HG02973 (cell line): ENCODE data around the gene GPR78.

Experiments used
- ATAC-seq: cut with Tn5 transposase; IDR thresholded peaks from one replicate; pipeline ENCODE4 v1.9.1; 2021; ENCODE audit warnings: moderate library complexity; ENCODE audit not compliant: unreplicated experiment

Gene GPR78

GRCh38 chr4:8545439-8545765 is 34.8 kb upstream of the GPR78 start:
- ATAC-seq: no peak

DNA sequence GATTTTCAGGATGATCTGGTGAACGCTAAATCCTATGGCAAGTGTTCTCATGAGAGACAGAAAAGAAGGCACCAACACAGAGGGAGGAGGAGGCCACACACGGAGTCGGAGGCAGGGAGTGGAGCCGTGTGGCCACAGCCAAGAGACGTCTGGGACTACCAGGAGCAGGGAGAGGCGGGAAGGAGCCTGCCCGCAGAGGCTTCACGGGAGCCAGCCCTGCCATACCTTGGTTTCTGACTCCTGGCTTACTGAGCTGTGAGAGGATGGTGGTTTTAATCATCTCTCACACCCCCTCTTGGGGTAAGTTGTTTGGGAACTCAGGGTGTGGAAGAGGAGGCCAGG is 33.5 kb upstream of the GPR78 start:
- ATAC-seq: no peak

- no peak for ATAC-seq
Observed at GRCh38 chr4:8547108-8547911, 32.9 kb upstream of the GPR78 start.

- ATAC-seq: no peak
Observed at GRCh38 chr4:8547912-8548730, 32.1 kb upstream of the GPR78 start.

- ATAC-seq: no peak
Observed at GRCh38 chr4:8548731-8549351, 31.4 kb upstream of the GPR78 start.

DNA sequence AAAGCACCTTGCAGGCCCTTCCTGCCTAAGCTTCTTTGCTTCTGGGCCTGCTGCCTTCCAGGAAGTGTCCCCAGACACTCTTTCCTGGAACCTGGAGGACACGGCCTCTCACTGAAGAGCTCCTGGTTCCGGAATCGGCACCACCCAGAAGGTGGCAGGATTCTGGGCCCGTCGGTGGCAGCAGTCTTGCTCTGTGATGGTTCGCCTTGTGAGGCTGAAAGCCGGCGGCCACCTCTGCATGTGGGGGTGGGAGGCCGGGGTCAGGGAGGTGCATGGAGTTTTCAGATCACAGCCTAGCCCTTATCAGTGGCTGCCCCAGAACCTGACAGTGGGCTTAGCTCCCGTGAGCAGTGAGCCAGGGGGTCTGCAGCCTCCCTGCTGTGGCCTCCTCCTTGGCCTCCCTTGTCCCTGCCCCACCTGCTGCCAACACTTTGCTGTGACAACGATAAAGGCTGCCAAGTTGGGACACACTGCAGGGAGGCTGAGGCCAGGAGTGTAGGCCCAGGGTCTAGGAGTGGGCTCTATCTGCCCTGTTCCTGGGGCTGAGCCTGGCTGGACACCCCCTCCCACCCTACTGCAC is 30.8 kb upstream of the GPR78 start:
- ATAC-seq: no peak

DNA sequence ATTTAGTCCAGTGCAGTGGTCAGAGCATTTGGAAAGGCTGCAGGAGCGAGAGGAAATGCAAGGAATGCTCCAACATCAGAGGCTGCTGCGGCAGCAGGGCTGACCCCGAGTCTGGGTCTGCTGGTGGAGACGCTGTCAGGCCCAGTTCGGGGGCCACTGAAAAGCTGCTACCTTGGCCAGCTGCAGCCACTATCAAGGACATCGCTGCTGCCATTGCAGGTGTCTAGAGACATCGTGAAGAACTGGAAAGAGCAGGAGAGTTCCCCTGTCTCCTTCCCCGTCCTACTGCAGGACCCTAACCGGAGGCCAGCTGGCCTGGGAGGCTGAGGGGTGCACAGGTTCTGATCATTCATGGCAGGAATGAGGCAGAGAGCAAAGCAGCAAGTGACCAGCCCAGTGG is 29.5 kb upstream of the GPR78 start:
- ATAC-seq: no peak

- no peak for ATAC-seq
Observed at GRCh38 chr4:8552024-8552423, 28.2 kb upstream of the GPR78 start.

DNA sequence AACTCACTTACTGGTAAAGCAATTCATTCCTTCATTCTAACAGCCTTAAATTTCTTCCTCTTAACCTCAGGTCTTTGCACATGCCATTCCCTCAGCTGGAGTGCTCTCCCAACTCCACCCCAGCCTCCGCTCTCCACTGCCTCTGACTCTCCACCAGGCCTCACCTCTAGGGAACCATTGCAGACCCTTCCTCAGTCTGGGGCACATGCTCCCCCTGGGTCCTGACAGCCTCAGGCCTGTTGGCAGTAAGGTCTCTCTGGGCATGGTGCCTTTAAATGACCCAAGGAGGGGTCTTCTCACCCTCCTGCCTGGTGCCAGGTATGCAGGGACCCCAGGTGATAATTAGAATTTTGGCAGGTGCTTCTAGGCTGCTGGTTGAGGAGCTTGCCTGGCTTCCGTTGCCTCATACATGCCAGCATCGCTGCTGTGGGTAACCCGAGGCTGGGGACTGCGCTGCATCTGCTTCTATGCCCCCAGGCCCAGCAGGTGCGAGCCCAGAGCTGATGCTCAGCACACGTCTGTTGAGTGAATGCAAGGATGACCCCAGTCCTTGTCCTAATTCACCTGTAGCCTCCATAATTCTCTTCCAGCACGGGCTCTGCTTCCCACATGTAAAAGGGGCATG is 27.5 kb upstream of the GPR78 start:
- ATAC-seq: no peak

GRCh38 chr4:8553216-8553615 is 27.0 kb upstream of the GPR78 start:
- no peak for ATAC-seq

- no peak for ATAC-seq
Observed at GRCh38 chr4:8553991-8554405, 26.2 kb upstream of the GPR78 start.

GRCh38 chr4:8554555-8555100 is 25.6 kb upstream of the GPR78 start:
- no peak for ATAC-seq

GRCh38 chr4:8555716-8556115 is 24.5 kb upstream of the GPR78 start:
- ATAC-seq: no peak

- no peak for ATAC-seq
Observed at GRCh38 chr4:8556341-8557150, 23.6 kb upstream of the GPR78 start.

DNA sequence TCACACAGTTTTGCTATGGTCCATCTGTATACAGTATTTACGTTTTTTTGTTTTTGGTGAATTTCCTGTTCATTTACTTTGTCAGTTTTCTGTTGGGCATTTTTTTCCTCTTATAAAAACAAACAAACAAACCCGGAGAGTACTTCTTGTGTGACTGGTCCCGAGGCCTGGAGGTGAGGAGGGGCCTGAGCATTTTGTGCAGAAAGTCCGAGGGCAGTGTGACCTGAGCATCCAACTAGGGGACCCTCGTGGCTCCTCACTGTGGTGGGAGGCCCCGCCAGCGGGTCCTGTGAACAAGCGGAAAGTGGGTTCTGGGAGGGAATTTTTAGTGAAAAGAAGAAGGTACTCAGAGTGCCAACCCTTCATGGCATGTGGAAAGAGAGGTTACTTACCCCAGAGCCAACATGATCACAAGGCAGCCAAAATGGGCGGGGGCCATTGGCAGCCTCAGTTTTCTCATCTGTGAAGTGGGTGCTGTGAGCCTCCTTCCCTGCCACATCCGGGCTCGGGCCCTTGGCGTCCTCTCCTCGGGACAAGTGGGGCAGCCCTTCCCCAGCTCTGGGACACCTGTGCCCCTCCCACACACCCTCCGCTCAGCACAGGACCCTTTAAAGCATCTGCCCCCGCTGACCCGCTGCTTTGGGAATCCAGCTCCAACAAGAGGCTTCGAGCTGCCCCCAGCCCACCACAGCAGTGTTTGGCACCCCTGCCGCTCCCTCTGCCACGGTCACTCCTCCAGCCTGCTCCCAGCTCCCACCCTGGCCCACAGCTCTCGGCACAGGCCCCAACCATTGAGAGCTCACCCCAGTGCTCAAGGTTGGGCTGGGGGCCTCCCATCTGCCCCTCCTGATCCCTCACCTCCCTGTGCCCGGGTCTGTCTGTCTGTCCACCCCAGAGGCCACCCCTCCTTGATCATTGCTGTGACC is 22.8 kb upstream of the GPR78 start:
- ATAC-seq: no peak

GRCh38 chr4:8558080-8558960 is 21.9 kb upstream of the GPR78 start:
- ATAC-seq: no peak

DNA sequence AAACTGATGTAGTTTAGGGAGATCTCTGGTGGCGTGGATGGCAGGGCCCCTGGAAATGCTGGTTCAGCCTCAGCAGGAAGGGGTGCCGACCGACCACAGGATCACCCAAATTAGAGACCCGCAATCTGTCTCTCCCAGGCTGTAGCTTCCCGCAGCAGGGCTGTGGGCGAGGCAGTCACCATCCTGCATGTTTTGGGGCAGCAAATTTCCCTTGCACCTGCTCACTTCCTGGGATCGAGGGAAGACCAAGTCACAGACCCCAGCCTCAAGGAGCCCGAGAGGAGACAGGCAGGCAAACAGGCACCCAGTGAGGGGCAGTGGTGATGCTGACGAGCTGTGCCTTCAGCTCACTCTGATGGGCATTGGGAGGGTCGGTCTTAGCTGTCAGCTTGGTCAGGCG is 21.2 kb upstream of the GPR78 start:
- no peak for ATAC-seq
